Activated naive CD8-positive, alpha-beta T cell treated with anti-CD3 and anti-CD28 coated beads, Interleukin-2, amount 50 U/mL, for 24 hours (primary cell): ENCODE results near the gene ATAD3B.
"Not testable (repeated sequence)": the region's sequence is repeated elsewhere in the genome, so short reads cannot be mapped to it uniquely, and the experiment has no call there.

Source experiments
- ATAC-seq: fragments of 150-1000 bp; cut with Tn5 transposase; one replicate; pipeline ENCODE4 v1.10.0; 2021
- DNase-seq: peaks from one replicate; pipeline ENCODE4 v3.0.0; 2021
- H3K27ac Mint-ChIP-seq: one replicate; pipeline ENCODE4 v1.8.0; 2021; ENCODE audit warnings: mild to moderate bottlenecking, mixed read lengths
- H3K27me3 Mint-ChIP-seq: one replicate; pipeline ENCODE4 v1.8.0; 2021; ENCODE audit warnings: mixed read lengths
- H3K36me3 Mint-ChIP-seq: one replicate; pipeline ENCODE4 v1.8.0; 2021; ENCODE audit warnings: low read depth, mixed read lengths
- H3K4me1 Mint-ChIP-seq: one replicate; pipeline ENCODE4 v1.8.0; 2021; ENCODE audit warnings: mixed read lengths
- H3K4me3 Mint-ChIP-seq: one replicate; pipeline ENCODE4 v1.8.0; 2021; ENCODE audit warnings: mild to moderate bottlenecking, moderate library complexity, mixed read lengths
- H3K9me3 Mint-ChIP-seq: one replicate; pipeline ENCODE4 v1.8.0; 2021; ENCODE audit warnings: mixed read lengths

The ATAD3B gene

GRCh38 chr1:1491601-1492000, 20.0 kb downstream of the ATAD3B start:
- H3K27me3 Mint-ChIP-seq: no peaks in the 10 kb centered on the region
- DNase-seq (no peak), ATAC-seq (no peak)
- no peak overlapping the region for H3K4me3 Mint-ChIP-seq
- H3K4me1 Mint-ChIP-seq: peaks cover 1% of the 10 kb centered on the region
- peaks cover 56% of the 10 kb centered on the region for H3K36me3 Mint-ChIP-seq
- H3K9me3 Mint-ChIP-seq: no peaks in the 10 kb centered on the region
- H3K27ac Mint-ChIP-seq: no peak overlapping the region

- ATAC-seq, H3K9me3 Mint-ChIP-seq, H3K4me1 Mint-ChIP-seq: not testable (repeated sequence)
Observed at GRCh38 chr1:1494311-1494710, 22.7 kb downstream of the ATAD3B start.

GRCh38 chr1:1495461-1495975, 24.0 kb downstream of the ATAD3B start:
- H3K9me3 Mint-ChIP-seq, H3K27ac Mint-ChIP-seq, DNase-seq, H3K27me3 Mint-ChIP-seq, H3K4me1 Mint-ChIP-seq, H3K4me3 Mint-ChIP-seq: not testable (repeated sequence)
- H3K36me3 Mint-ChIP-seq: peaks cover 32% of the 10 kb centered on the region
- peak; percentile 8 for ATAC-seq

More at GRCh38 chr1:1494311-1494710, 22.7 kb downstream of the ATAD3B start:
- H3K27me3 Mint-ChIP-seq, DNase-seq, H3K27ac Mint-ChIP-seq, H3K4me3 Mint-ChIP-seq: not testable (repeated sequence)
- peaks cover 42% of the 10 kb centered on the region for H3K36me3 Mint-ChIP-seq

DNA sequence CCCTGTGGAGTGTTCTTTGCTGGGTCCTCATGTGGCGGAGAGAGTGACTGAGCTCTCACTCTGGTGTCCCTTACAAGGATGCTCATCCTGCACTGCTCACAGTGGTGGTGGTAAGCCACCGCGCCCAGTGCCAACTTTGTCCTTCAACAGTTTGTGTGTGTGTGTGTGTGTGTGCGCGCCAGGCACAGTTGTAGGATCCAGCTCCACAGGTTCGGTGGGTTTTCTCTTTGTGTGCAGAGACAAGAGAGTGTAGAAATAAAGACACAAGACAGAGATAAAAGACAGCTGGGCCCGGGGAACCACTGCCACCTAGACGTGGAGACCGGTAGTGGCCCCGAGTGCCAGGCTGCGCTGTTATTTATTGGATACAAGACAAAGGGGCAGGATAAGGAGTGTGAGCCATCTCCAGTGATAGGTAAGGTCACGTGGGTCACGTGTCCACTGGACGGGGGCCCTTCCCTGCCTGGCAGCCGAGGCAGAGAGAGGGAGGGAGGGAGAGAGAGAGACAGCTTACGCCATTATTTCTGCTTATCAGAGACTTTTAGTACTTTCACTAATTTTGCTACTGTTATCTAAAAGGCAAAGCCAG, 33.3 kb downstream of the ATAD3B start:
- not testable (repeated sequence) for H3K36me3 Mint-ChIP-seq, H3K9me3 Mint-ChIP-seq, H3K27me3 Mint-ChIP-seq
- Mint-ChIP-seq H3K4me1 (peaks cover 13% of the 10 kb centered on the region), H3K4me3 (peak overlapping the region; percentile 66), H3K27ac (peak overlapping the region; percentile 88)
- peak; percentile 91 for ATAC-seq
- peak; percentile 77 for DNase-seq

DNA sequence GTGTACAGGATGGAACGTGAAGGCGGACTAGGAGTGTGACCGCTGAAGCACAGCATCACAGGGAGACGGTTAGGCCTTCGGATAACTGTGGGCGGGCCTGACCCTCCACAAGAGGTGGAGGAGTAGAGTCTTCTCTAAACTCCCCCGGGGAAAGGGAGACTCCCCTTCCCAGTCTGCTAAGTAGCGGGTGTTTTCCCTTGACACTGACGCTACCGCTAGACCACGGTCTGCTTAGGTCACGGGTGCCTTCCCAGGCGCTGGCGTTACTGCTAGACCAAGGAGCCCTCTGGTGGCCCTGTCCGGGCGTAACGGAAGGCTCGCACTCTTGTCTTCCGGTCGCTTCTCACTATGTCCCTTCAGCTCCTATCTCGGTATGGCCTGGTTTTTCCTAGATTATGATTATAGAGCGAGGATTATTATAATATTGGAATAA, 33.8 kb downstream of the ATAD3B start:
- ATAC-seq: peak; percentile 63
- not testable (repeated sequence) for H3K9me3 Mint-ChIP-seq, H3K27me3 Mint-ChIP-seq, H3K36me3 Mint-ChIP-seq
- peak; percentile 34 for DNase-seq
- Mint-ChIP-seq H3K4me1 (peaks cover 13% of the 10 kb centered on the region), H3K27ac (peak overlapping the region; percentile 88), H3K4me3 (peak overlapping the region; percentile 66)

DNA sequence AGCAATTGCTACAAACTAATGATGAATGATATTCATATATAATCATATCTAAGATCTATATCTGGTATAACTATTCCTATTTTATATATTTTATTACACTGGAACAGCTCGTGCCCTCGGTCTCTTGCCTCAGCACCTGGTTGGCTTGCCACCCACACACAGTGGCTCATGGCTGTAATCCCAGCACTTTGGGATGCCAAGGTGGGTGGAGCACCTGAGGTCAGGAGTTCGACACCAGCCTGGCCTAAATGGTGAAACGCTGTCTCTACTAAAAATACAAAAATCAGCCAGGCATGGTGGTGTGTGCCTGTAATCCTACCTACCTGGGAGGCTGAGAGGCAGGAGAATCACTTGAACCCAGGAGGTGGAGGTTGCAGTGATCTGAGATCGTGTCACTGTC, 34.2 kb downstream of the ATAD3B start:
- H3K4me1 Mint-ChIP-seq: peaks cover 15% of the 10 kb centered on the region
- peak overlapping the region; percentile 43 for H3K27ac Mint-ChIP-seq
- not testable (repeated sequence) for DNase-seq, H3K27me3 Mint-ChIP-seq, H3K4me3 Mint-ChIP-seq, ATAC-seq, H3K9me3 Mint-ChIP-seq, H3K36me3 Mint-ChIP-seq

GRCh38 chr1:1507305-1507704, 35.7 kb downstream of the ATAD3B start:
- Mint-ChIP-seq H3K4me1 (peaks cover 20% of the 10 kb centered on the region), H3K4me3 (no peak overlapping the region), H3K27ac (no peak overlapping the region), H3K36me3 (no peaks in the 10 kb centered on the region), H3K9me3 (no peaks in the 10 kb centered on the region), H3K27me3 (no peaks in the 10 kb centered on the region)
- DNase-seq (no peak), ATAC-seq (no peak)

- H3K27ac Mint-ChIP-seq, ATAC-seq, H3K27me3 Mint-ChIP-seq, H3K4me3 Mint-ChIP-seq, H3K9me3 Mint-ChIP-seq, DNase-seq, H3K36me3 Mint-ChIP-seq: not testable (repeated sequence)
- peaks cover 23% of the 10 kb centered on the region for H3K4me1 Mint-ChIP-seq
Observed at GRCh38 chr1:1508775-1509464, 37.4 kb downstream of the ATAD3B start.

DNA sequence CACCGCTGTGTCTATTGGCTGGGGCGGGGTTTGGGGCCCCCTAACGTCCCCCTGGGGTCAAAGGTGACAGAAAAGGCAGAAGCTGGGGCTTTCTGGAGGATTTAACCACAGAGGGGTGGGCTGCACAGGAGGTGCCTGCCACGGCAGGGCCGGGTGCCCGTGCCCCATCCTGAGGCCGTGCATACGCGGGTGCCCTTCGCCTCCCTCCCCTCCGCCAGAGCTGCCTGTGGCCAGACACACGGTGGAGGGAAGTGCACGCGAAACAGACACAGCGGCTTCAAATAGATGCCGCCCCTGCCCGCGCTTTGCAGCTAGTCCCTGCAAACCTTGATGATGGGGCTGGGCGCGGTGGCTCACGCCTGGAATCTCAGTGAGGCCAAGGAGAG, 37.9 kb downstream of the ATAD3B start:
- not testable (repeated sequence) for H3K4me3 Mint-ChIP-seq, H3K9me3 Mint-ChIP-seq, H3K36me3 Mint-ChIP-seq, H3K27ac Mint-ChIP-seq, ATAC-seq, DNase-seq, H3K27me3 Mint-ChIP-seq
- peaks cover 24% of the 10 kb centered on the region for H3K4me1 Mint-ChIP-seq

- ATAC-seq: no peak
- peaks cover 17% of the 10 kb centered on the region for H3K4me1 Mint-ChIP-seq
- peaks cover 6% of the 10 kb centered on the region for H3K36me3 Mint-ChIP-seq
- peak overlapping the region; percentile 91 for H3K4me3 Mint-ChIP-seq
- DNase-seq: peak; percentile 32
- H3K27me3 Mint-ChIP-seq: no peaks in the 10 kb centered on the region
- peak overlapping the region; percentile 93 for H3K27ac Mint-ChIP-seq
- H3K9me3 Mint-ChIP-seq: no peaks in the 10 kb centered on the region
Observed at GRCh38 chr1:1510912-1511532, 39.5 kb downstream of the ATAD3B start.

DNA sequence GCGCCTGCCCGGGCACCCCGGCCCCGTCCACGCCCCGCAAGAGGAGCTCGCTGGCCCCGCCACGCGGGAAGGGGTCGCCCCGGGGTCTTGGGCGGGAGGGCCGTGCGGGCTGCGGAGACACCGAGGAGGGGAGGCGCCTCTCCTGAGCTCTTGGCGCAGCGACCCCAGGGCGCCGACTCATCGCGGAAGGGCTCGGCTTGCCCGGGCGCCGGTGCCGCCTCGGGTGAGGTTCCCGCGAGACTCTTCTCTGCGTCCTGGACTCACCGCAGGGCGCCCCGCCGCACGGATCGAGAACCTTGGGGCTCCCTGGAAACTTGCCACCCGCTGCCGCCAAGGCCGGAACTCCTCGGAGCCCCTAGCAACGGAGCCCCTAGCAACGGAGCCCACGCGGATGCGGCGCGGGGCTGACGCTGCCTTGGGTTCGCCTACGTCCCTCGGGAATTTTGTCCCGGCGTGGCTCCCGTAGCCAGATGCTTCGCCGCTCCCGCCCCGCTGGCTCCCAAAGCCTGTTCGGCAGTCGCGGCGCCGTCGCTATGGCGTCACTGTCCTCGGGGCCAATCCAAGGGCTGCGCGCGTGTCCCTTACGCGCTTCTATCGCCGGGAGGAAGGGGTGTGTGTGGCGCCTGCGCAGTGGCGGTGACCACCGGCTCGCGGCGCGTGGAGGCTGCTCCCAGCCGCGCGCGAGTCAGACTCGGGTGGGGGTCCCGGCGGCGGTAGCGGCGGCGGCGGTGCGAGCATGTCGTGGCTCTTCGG, 40.1 kb downstream of the ATAD3B start, which contains the start of gene ATAD3A:
ATAD3A (plus strand) TSS at position 630 of the 753 bp plus-strand sequence; CDS start at position 737, 107 bp downstream.
- Mint-ChIP-seq H3K36me3 (peaks cover 6% of the 10 kb centered on the region), H3K4me3 (peak within 1 kb of the TSS; percentile 91), H3K27me3 (no peaks in the 10 kb centered on the region), H3K9me3 (no peaks in the 10 kb centered on the region), H3K27ac (peak within 1 kb of the TSS; percentile 93), H3K4me1 (peaks cover 17% of the 10 kb centered on the region)
- DNase-seq: peak; percentile 98
- ATAC-seq: peak; percentile 94

DNA sequence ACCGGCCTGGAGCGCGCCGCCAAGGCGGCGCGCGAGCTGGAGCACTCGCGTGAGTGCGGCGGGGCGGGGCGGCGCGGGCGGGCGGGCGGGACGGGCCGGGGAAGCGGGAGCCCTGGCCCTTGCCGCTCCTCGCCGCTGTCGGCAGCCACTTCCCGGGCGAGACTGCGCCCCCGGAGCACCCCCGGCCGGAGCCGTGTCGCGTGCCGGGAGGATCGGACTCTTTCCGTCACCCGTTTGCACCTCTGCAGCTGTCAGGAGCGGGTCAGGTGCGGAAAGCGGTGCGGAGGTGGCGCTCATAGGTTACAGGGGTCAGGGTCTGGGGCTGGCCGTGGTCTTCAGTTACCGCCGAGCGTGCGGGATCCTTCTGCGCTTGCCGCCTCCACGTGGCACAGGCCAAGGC, 40.9 kb downstream of the ATAD3B start:
- H3K9me3 Mint-ChIP-seq, H3K36me3 Mint-ChIP-seq, H3K27ac Mint-ChIP-seq, H3K27me3 Mint-ChIP-seq: not testable (repeated sequence)
- H3K4me1 Mint-ChIP-seq: peaks cover 17% of the 10 kb centered on the region
- DNase-seq (peak; percentile 18), ATAC-seq (peak; percentile 4)
- H3K4me3 Mint-ChIP-seq: peak overlapping the region; percentile 80

DNA sequence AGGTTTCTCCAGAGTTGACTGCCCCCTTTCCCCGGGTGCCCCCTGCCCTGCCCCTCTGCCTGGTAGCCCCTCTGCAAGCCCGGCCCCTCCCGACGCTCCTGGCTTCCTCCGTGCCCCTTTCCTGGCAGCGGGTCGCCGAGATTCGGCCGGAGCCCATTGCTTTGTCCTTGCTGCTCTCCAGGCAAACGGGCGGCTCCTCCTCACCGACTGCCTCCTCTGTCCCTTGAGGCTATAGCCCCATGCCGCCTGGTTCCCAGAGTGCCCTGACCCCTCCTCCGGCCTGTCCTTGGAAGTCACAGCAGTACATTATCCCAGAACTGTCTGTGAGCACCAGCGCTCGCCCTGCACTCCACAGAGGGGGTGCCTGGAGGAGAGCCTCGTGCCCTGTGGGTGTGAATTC, 42.1 kb downstream of the ATAD3B start:
- not testable (repeated sequence) for H3K9me3 Mint-ChIP-seq, DNase-seq, H3K27me3 Mint-ChIP-seq, ATAC-seq
- Mint-ChIP-seq H3K27ac (peak overlapping the region; percentile 56), H3K36me3 (peaks cover 13% of the 10 kb centered on the region), H3K4me3 (peak overlapping the region; percentile 77), H3K4me1 (peaks cover 17% of the 10 kb centered on the region)

- DNase-seq, H3K4me3 Mint-ChIP-seq, H3K27ac Mint-ChIP-seq, H3K27me3 Mint-ChIP-seq, ATAC-seq, H3K9me3 Mint-ChIP-seq: not testable (repeated sequence)
- peaks cover 17% of the 10 kb centered on the region for H3K4me1 Mint-ChIP-seq
- H3K36me3 Mint-ChIP-seq: peaks cover 14% of the 10 kb centered on the region
Observed at GRCh38 chr1:1514376-1514775, 42.8 kb downstream of the ATAD3B start.
